Measurements from ENCODE around the gene GRN. TPM values are rescaled to one million over a fixed set of nuclear protein-coding genes. Genes with fewer than 3 reads are reported as not detected.

The GRN gene
- total and polyA plus RNA-seq, 2 of the 8 experiments (the other 6 are each of a cell fraction or from before 2014, with no cell fraction given), result 108 to 387 TPM

DNA sequence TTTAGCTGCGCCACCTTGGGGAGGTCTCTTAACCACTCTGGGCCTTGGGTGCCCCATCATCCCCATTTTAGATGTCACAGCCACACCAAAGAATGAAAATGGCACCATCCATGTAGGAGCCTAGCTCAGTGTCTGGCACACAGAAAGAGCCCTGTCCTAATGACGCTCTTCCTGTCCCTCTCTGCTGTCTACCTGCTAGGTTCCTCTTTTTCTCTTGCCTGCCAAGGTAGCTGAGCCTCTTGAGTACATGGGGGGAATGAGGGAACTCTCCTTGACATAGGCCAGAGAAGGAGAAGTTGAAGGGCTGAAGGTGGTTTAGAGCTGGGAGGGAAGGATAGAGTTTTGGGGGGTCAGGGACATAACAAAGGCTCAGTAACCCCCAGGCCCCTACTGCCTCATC lies 34.9 kb upstream of the GRN start (continued):
- TF ChIP-seq NANOG (IDR thresholded peaks at IDR 0.05; ENCODE audit: insufficient read depth, low read depth, low read length, poor library complexity, severe bottlenecking) (no peak), EZH2 (IDR thresholded peaks at IDR 0.05; ENCODE audit: low read depth, low read length, severe bottlenecking) (no peak)
